H1 (cell line): ENCODE data around the gene TXN2.

ENCODE experiments used
- EGR1 ChIP-seq: IDR thresholded peaks from 2 replicates; pipeline ENCODE4 v1.6.1; 2011; ENCODE audit warnings: low read depth, low read length, borderline replicate concordance
- POLR2A ChIP-seq, 2 experiments: IDR thresholded peaks; 1 replicate in 1 of 2; 2 replicates in 1 of 2; pipeline ENCODE4 v1.6.1; 2011; ENCODE audit warnings: low read depth in 2 of 2, low read length in 2 of 2, mild to moderate bottlenecking in 2 of 2; ENCODE audit errors: control extremely low read depth in 1 of 2
- TF ChIP-seq, protein P1 (sequence below): IDR thresholded peaks from 2 replicates; pipeline ENCODE4 v1.6.1; 2012; ENCODE audit warnings: low read length, inconsistent platforms
- TF ChIP-seq, protein P2 (sequence below), 3 experiments: IDR thresholded peaks; 1 replicate in 2 of 3; 2 replicates in 1 of 3; pipeline versions ENCODE4 v1.5.1 to v1.6.1; 2011; ENCODE audit warnings: low read length in 3 of 3, mild to moderate bottlenecking in 3 of 3, inconsistent platforms in 2 of 3, low read depth in 1 of 3, moderate library complexity in 1 of 3; ENCODE audit not compliant: insufficient read depth in 1 of 3; ENCODE audit errors: control extremely low read depth in 1 of 3

DNA sequence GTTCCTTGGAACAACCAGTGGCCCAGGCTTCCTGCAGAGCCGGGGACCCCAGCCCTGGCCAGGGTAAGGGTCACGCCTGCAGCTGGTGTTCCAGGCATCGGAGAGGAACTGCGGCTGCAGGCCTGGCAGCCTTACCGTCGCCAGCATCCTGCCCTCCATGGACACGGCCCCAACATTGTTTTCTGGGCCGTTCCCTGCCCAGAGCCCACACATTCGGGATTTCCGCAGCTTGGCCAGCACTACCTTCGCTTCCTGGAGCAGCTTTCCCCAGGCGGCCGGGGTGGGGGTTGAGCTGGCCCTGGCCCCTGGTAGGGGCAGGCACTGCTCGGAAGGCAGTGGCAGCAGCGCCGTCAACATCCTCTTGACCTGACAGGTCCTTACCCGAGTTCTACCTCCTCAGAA lies 17.7 kb downstream of the TXN2 start:
- TF ChIP-seq, protein P1, sequence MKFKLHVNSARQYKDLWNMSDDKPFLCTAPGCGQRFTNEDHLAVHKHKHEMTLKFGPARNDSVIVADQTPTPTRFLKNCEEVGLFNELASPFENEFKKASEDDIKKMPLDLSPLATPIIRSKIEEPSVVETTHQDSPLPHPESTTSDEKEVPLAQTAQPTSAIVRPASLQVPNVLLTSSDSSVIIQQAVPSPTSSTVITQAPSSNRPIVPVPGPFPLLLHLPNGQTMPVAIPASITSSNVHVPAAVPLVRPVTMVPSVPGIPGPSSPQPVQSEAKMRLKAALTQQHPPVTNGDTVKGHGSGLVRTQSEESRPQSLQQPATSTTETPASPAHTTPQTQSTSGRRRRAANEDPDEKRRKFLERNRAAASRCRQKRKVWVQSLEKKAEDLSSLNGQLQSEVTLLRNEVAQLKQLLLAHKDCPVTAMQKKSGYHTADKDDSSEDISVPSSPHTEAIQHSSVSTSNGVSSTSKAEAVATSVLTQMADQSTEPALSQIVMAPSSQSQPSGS, result no peak
- TF ChIP-seq, protein P2, sequence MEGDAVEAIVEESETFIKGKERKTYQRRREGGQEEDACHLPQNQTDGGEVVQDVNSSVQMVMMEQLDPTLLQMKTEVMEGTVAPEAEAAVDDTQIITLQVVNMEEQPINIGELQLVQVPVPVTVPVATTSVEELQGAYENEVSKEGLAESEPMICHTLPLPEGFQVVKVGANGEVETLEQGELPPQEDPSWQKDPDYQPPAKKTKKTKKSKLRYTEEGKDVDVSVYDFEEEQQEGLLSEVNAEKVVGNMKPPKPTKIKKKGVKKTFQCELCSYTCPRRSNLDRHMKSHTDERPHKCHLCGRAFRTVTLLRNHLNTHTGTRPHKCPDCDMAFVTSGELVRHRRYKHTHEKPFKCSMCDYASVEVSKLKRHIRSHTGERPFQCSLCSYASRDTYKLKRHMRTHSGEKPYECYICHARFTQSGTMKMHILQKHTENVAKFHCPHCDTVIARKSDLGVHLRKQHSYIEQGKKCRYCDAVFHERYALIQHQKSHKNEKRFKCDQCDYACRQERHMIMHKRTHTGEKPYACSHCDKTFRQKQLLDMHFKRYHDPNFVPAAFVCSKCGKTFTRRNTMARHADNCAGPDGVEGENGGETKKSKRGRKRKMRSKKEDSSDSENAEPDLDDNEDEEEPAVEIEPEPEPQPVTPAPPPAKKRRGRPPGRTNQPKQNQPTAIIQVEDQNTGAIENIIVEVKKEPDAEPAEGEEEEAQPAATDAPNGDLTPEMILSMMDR (IDR thresholded peaks at IDR 0.05; ENCODE audit: control extremely low read depth in 1 of 3, insufficient read depth in 1 of 3, low read depth in 1 of 3, low read length in 3 of 3), result no peak
- TF ChIP-seq EGR1, result no peak
- TF ChIP-seq POLR2A (IDR thresholded peaks at IDR 0.05; ENCODE audit: control extremely low read depth in 1 of 2, low read depth in 2 of 2, low read length in 2 of 2), result no peak
